Natural killer cell (primary cell): ENCODE measurements around the gene C4BPA. TPM values are rescaled to one million over a fixed set of nuclear protein-coding genes. Genes with fewer than 3 reads are reported as not detected.

Experiments
- ATAC-seq, 3 donors: fragments of 150-1000 bp in 2 of 3; fragments of 200-7000 bp in 1 of 3; cut with Tn5 transposase; 1 replicate in 1 of 3; 2 replicates in 2 of 3; pipeline ENCODE4 v1.10.0; 2021; ENCODE audit warnings: mild to moderate bottlenecking in 2 of 3, moderate library complexity in 2 of 3
- DNase-seq, 2 donors: peaks; one replicate each; pipeline versions ENCODE4 v3.0.0 to v3.0.0-alpha.2; 2013 to 2021; ENCODE audit warnings: mixed read lengths in 1 of 2
- H3K27ac ChIP-seq: one replicate; pipeline ENCODE4 v1.5.1; 2013; ENCODE audit warnings: mild to moderate bottlenecking, low read length
- H3K27me3 ChIP-seq: one replicate; pipeline ENCODE4 v1.6.1; 2013; ENCODE audit warnings: low read length; ENCODE audit not compliant: control insufficient read depth, insufficient read depth
- H3K36me3 ChIP-seq: one replicate; pipeline ENCODE4 v1.6.1; 2013; ENCODE audit warnings: low read length; ENCODE audit not compliant: control insufficient read depth, insufficient read depth
- H3K4me1 ChIP-seq: one replicate; pipeline ENCODE4 v1.6.1; 2013; ENCODE audit warnings: low read length; ENCODE audit not compliant: control insufficient read depth, insufficient read depth
- H3K4me3 ChIP-seq: one replicate; pipeline ENCODE4 v1.5.1; 2013; ENCODE audit warnings: low read length
- H3K9me3 ChIP-seq: one replicate; pipeline ENCODE4 v1.6.1; 2013; ENCODE audit warnings: low read length; ENCODE audit not compliant: control insufficient read depth, insufficient read depth
- H3K27ac Mint-ChIP-seq, 2 donors: one replicate each; pipeline ENCODE4 v1.8.0; 2022; ENCODE audit warnings: mild to moderate bottlenecking in 2 of 2, mixed read lengths in 2 of 2, moderate library complexity in 1 of 2
- H3K27me3 Mint-ChIP-seq, 2 donors: one replicate each; pipeline ENCODE4 v1.8.0; 2022; ENCODE audit warnings: low read depth in 2 of 2, mixed read lengths in 2 of 2
- H3K36me3 Mint-ChIP-seq: one replicate; pipeline ENCODE4 v1.8.0; 2022; ENCODE audit warnings: mixed read lengths
- H3K4me1 Mint-ChIP-seq, 2 donors: one replicate each; pipeline ENCODE4 v1.8.0; 2022; ENCODE audit warnings: mixed read lengths in 2 of 2
- H3K4me3 Mint-ChIP-seq: one replicate; pipeline ENCODE4 v1.8.0; 2022; ENCODE audit warnings: mild to moderate bottlenecking, moderate library complexity, mixed read lengths
- H3K9me3 Mint-ChIP-seq, 2 donors: one replicate each; pipeline ENCODE4 v1.8.0; 2022; ENCODE audit warnings: mixed read lengths in 2 of 2
- WGBS: methylation state at CpG from one replicate; pipeline ENCODE4 v1.1.7; 2013; ENCODE audit warnings: missing lambda C conversion rate; ENCODE audit not compliant: insufficient coverage; 5-methylcytosine and 5-hydroxymethylcytosine counted together
- intact Hi-C: fragments of 100-400 bp; cut with micrococcal nuclease; formaldehyde crosslinking; loops from one replicate; pipeline ENCODE4 v1.14.2; 2022
- total RNA-seq, 4 donors: library from RNA; stranded (reverse); fragments of 120-200 nt in 1 of 4; gene quantifications; one replicate each; pipeline versions ENCODE4 v1.2.3 to v1.2.4, GENCODE V29; 2013 to 2022
- TF ChIP-seq, protein P1 (sequence below): fragments of 200-600 bp; IDR thresholded peaks from one replicate; pipeline ENCODE4 v1.8.0; 2022; ENCODE audit warnings: antibody characterized with exemption

Gene C4BPA
- total RNA-seq, 3 donors from 2014 or later (not counting 1 experiment from before 2014, with no cell fraction given): not detected

DNA sequence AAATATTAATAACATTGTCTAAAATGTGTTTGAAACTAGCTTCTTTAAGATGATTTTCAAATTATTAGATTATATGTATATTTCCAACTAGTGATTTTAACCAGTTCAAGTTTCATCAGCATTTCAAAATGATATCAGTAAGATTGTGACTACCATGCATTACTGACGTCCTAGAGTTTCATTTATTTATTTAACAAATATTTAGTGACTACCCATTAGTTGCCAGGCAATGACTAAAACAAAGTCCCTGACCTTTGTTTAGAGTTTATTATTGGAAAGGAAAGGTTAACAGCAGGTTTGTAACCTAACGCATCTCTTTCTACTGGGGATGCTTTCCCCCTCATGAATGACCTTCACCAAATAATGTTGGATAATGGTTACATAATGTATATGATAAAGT, 22.9 kb upstream of the C4BPA start:
- H3K4me3 ChIP-seq: no peak overlapping the region

DNA sequence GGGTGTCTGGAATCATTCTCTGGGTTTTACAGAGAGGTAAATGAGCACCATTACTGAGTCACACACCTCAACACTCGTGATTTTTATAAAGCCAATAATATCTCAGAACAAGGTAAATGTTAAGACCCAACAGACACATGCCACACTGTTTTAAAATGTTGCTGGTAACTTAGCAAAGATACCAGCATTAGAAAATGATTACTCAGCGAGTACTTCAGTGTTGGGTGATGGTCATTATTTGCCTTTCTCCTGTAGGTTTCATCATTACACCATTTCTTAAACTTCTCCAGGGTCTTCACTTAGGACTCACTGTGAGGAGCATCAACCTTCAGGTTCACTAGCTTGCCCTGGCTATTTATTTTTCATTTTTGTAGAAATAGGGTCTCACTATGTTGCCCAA, 22.2 kb upstream of the C4BPA start:
- intact Hi-C loops: no loop called here
- no peak for ATAC-seq
- Histone ChIP-seq H3K9me3 (no peaks in the 10 kb centered on the region), H3K4me3 (no peak overlapping the region), H3K27me3 (peaks cover 7% of the 10 kb centered on the region), H3K4me1 (no peaks in the 10 kb centered on the region), H3K36me3 (no peaks in the 10 kb centered on the region), H3K27ac (no peak overlapping the region)
- TF ChIP-seq, protein P1, sequence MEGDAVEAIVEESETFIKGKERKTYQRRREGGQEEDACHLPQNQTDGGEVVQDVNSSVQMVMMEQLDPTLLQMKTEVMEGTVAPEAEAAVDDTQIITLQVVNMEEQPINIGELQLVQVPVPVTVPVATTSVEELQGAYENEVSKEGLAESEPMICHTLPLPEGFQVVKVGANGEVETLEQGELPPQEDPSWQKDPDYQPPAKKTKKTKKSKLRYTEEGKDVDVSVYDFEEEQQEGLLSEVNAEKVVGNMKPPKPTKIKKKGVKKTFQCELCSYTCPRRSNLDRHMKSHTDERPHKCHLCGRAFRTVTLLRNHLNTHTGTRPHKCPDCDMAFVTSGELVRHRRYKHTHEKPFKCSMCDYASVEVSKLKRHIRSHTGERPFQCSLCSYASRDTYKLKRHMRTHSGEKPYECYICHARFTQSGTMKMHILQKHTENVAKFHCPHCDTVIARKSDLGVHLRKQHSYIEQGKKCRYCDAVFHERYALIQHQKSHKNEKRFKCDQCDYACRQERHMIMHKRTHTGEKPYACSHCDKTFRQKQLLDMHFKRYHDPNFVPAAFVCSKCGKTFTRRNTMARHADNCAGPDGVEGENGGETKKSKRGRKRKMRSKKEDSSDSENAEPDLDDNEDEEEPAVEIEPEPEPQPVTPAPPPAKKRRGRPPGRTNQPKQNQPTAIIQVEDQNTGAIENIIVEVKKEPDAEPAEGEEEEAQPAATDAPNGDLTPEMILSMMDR: no peak
- H3K9me3 Mint-ChIP-seq: no peaks in the 10 kb centered on the region
- H3K27ac Mint-ChIP-seq: no peak overlapping the region
- DNase-seq: no peak
- WGBS: 88% methylated on average over 2 of the region's 2 CpGs
- H3K36me3 Mint-ChIP-seq: no peaks in the 10 kb centered on the region
- H3K27me3 Mint-ChIP-seq: peaks cover 18 to 30% of the 10 kb centered on the region in 2 donors
- H3K4me3 Mint-ChIP-seq: no peak overlapping the region
- peaks cover 7% of the 10 kb centered on the region in 2 donors for H3K4me1 Mint-ChIP-seq

More for the DNA sequence above, 22.9 kb upstream of the C4BPA start:
- H3K4me1 Mint-ChIP-seq: peaks cover 7% of the 10 kb centered on the region in 2 donors
- no peak overlapping the region for H3K27ac ChIP-seq
- no peaks in the 10 kb centered on the region for H3K36me3 ChIP-seq
- ATAC-seq (no peak), DNase-seq (no peak)
- no peaks in the 10 kb centered on the region for H3K36me3 Mint-ChIP-seq
- WGBS: no CpG with 5 or more reads among the region's 2 CpGs
- H3K9me3 ChIP-seq: no peaks in the 10 kb centered on the region
- peaks cover 15 to 30% of the 10 kb centered on the region in 2 donors for H3K27me3 Mint-ChIP-seq
- peaks cover 7% of the 10 kb centered on the region for H3K27me3 ChIP-seq
- no peak overlapping the region for H3K4me3 Mint-ChIP-seq
- intact Hi-C loops: no loop called here
- H3K27ac Mint-ChIP-seq: no peak overlapping the region
- TF ChIP-seq, protein P1: no peak
- H3K4me1 ChIP-seq: no peaks in the 10 kb centered on the region
- H3K9me3 Mint-ChIP-seq: no peaks in the 10 kb centered on the region

DNA sequence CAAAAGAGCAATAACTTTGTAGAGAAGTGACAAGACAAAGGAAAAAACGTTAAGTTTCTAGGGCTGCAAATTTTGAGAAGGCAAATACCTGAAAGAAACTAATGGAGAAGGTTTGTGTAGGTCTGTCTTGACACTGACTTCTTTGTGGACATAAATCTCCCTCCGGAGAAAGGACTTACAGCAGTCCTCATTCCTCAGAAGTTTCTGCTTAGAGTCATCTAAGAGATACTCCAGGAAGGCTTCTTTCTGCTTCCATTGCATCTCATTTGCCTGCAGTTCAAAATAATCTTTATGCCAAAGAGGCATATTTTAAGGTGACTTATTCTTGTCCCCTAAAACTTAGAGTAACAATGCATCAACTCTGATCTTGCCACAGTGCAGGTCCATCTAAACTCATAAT, 19.8 kb upstream of the C4BPA start:
- H3K4me1 Mint-ChIP-seq: peaks cover 7 to 11% of the 10 kb centered on the region in 2 donors
- DNase-seq (no peak), ATAC-seq (no peak)
- no peak overlapping the region for H3K27ac Mint-ChIP-seq
- no peaks in the 10 kb centered on the region for H3K9me3 Mint-ChIP-seq
- TF ChIP-seq, protein P1: no peak
- Histone ChIP-seq H3K27me3 (peaks cover 7% of the 10 kb centered on the region), H3K27ac (no peak overlapping the region), H3K4me3 (no peak overlapping the region), H3K9me3 (no peaks in the 10 kb centered on the region), H3K4me1 (no peaks in the 10 kb centered on the region), H3K36me3 (no peaks in the 10 kb centered on the region)
- peaks cover 18 to 37% of the 10 kb centered on the region in 2 donors for H3K27me3 Mint-ChIP-seq
- H3K36me3 Mint-ChIP-seq: no peaks in the 10 kb centered on the region
- 69% methylated on average over 2 of the region's 2 CpGs for WGBS
- no peak overlapping the region for H3K4me3 Mint-ChIP-seq
- intact Hi-C loops: loop anchor here (1.0 kb wide), 1 partner anchor 415 kb away; no protein-coding TSS in a partner anchor

DNA sequence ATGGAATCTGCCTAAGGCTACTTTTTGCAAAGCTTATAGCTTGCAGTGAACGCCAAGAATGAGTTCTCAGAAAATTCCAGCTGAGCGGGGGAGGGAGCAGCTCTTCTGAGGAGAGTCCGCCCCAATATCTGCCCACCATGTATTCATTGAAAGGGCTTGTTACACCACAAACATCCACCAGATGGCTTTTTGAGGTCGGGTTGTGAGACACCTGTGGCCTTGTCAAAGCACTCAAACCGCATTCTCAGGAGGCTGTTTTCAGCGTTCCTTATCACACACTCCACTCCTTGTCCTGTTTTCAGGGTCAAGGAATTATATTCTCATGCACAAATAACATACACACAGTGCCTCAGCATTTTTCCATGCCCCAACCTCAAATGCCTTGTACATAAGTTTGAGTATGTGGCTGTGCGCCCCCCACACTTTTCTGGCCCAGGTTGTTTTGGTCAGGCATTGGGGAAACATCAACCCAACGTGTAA, 19.3 kb upstream of the C4BPA start:
- Histone ChIP-seq H3K27me3 (peaks cover 7% of the 10 kb centered on the region), H3K36me3 (no peaks in the 10 kb centered on the region), H3K27ac (no peak overlapping the region), H3K9me3 (no peaks in the 10 kb centered on the region), H3K4me1 (no peaks in the 10 kb centered on the region), H3K4me3 (no peak overlapping the region)
- H3K9me3 Mint-ChIP-seq: no peaks in the 10 kb centered on the region
- peaks cover 7 to 13% of the 10 kb centered on the region in 2 donors for H3K4me1 Mint-ChIP-seq
- no peaks in the 10 kb centered on the region for H3K36me3 Mint-ChIP-seq
- peaks cover 18 to 42% of the 10 kb centered on the region in 2 donors for H3K27me3 Mint-ChIP-seq
- intact Hi-C loops: loop anchor here (1.0 kb wide), 2 partner anchors 321 to 415 kb away; no protein-coding TSS in a partner anchor
- no peak overlapping the region for H3K4me3 Mint-ChIP-seq
- ATAC-seq: peak; percentile 54 to 81 (median 70)
- TF ChIP-seq, protein P1: peak; percentile 62
- peak in 1 of 2 donors; percentile 83 for DNase-seq
- no peak overlapping the region for H3K27ac Mint-ChIP-seq
- 17% methylated on average over 8 of the region's 8 CpGs for WGBS
